Mesendoderm (in vitro differentiated cells): ENCODE measurements around the gene ENSA.
"Not testable (repeated sequence)": the region's sequence is repeated elsewhere in the genome, so short reads cannot be mapped to it uniquely, and the experiment has no call there.

Source experiments
- DNase-seq: peaks from one replicate; pipeline ENCODE4 v3.0.0; 2013
- H2AK5ac ChIP-seq: 2 replicates; pipeline ENCODE4 v1.6.1; 2013; ENCODE audit warnings: low read length, inconsistent platforms
- H2BK120ac ChIP-seq: 2 replicates; pipeline ENCODE4 v1.6.1; 2013; ENCODE audit warnings: low read depth, mild to moderate bottlenecking, low read length, moderate library complexity, mixed read lengths
- H2BK15ac ChIP-seq: replicated peaks from 2 replicates; pipeline ENCODE4 v1.6.1; 2013; ENCODE audit warnings: low read depth, mild to moderate bottlenecking, moderate library complexity
- H2BK5ac ChIP-seq: 2 replicates; pipeline ENCODE4 v1.6.1; 2013; ENCODE audit warnings: low read length, inconsistent platforms
- H3K18ac ChIP-seq: 2 replicates; pipeline ENCODE4 v1.6.1; 2013; ENCODE audit warnings: mild to moderate bottlenecking, low read length, mixed read lengths
- H3K23ac ChIP-seq: one replicate; pipeline ENCODE4 v1.6.1; 2013; ENCODE audit warnings: low read length
- H3K27ac ChIP-seq: 2 replicates; pipeline ENCODE4 v1.5.1; 2013; ENCODE audit warnings: low read depth, mild to moderate bottlenecking, inconsistent platforms, low read length, moderate library complexity
- H3K27me3 ChIP-seq: 2 replicates; pipeline ENCODE4 v1.6.1; 2013; ENCODE audit warnings: low read length, control low read depth, mild to moderate bottlenecking, inconsistent platforms; ENCODE audit not compliant: insufficient read depth, poor library complexity
- H3K36me3 ChIP-seq: 2 replicates; pipeline ENCODE4 v1.6.1; 2013; ENCODE audit warnings: low read length, inconsistent platforms; ENCODE audit not compliant: control insufficient read depth, insufficient read depth
- H3K4ac ChIP-seq: one replicate; pipeline ENCODE4 v1.6.1; 2013; ENCODE audit warnings: low read depth, mild to moderate bottlenecking, low read length, moderate library complexity
- H3K4me1 ChIP-seq: 2 replicates; pipeline ENCODE4 v1.6.1; 2013; ENCODE audit warnings: low read depth, low read length, inconsistent platforms; ENCODE audit not compliant: control insufficient read depth
- H3K4me2 ChIP-seq: 2 replicates; pipeline ENCODE4 v1.6.1; 2013; ENCODE audit warnings: low read length
- H3K4me3 ChIP-seq: 2 replicates; pipeline ENCODE4 v1.5.1; 2013; ENCODE audit warnings: mild to moderate bottlenecking, low read length
- H3K56ac ChIP-seq: one replicate; pipeline ENCODE4 v1.6.1; 2013; ENCODE audit warnings: low read length
- H3K79me1 ChIP-seq: 2 replicates; pipeline ENCODE4 v1.6.1; 2013; ENCODE audit warnings: low read length, inconsistent platforms
- H3K79me2 ChIP-seq: 2 replicates; pipeline ENCODE4 v1.6.1; 2013; ENCODE audit warnings: mild to moderate bottlenecking, low read length; ENCODE audit not compliant: control insufficient read depth, insufficient read depth
- H3K9ac ChIP-seq: 2 replicates; pipeline ENCODE4 v1.6.1; 2013; ENCODE audit warnings: low read length, inconsistent platforms
- H4K5ac ChIP-seq: one replicate; pipeline ENCODE4 v1.6.1; 2013; ENCODE audit warnings: low read length
- H4K8ac ChIP-seq: one replicate; pipeline ENCODE4 v1.6.1; 2013; ENCODE audit warnings: low read depth, mild to moderate bottlenecking, control low read depth, low read length, moderate library complexity
- WGBS: extraction: QIAGEN DNeasy Blood & Tissue Kit; methylation state at CpG from one replicate; pipeline ENCODE4 v1.1.7; 2013; ENCODE audit warnings: low lambda C conversion rate, missing lambda C conversion rate; ENCODE audit not compliant: insufficient coverage; ENCODE audit errors: extremely low coverage; 5-methylcytosine and 5-hydroxymethylcytosine counted together

ENSA gene

GRCh38 chr1:150661156-150661555, 31.7 kb upstream of the ENSA start:
- Histone ChIP-seq H3K79me2 (no peaks in the 10 kb centered on the region), H3K36me3 (peaks cover 1% of the 10 kb centered on the region), H3K9ac (no peak overlapping the region), H3K79me1 (no peaks in the 10 kb centered on the region), H3K27me3 (no peaks in the 10 kb centered on the region), H3K18ac (no peak overlapping the region), H2BK120ac (no peak overlapping the region), H2BK15ac (no peak overlapping the region), H3K4me1 (no peaks in the 10 kb centered on the region), H3K4ac (no peak overlapping the region), H2BK5ac (no peak overlapping the region), H4K8ac (no peak overlapping the region), H2AK5ac (no peak overlapping the region), H4K5ac (no peak overlapping the region), H3K23ac (no peak overlapping the region), H3K4me2 (no peak overlapping the region), H3K4me3 (no peak overlapping the region), H3K56ac (no peak overlapping the region), H3K27ac (no peak overlapping the region)
- DNase-seq = no peak
- no CpG with 5 or more reads among the region's 5 CpGs for WGBS

GRCh38 chr1:150660584-150660983, 31.2 kb upstream of the ENSA start:
- H3K4ac ChIP-seq = no peak overlapping the region
- H3K27ac ChIP-seq = no peak overlapping the region
- H2BK15ac ChIP-seq = no peak overlapping the region
- no peak overlapping the region for H3K18ac ChIP-seq
- H3K4me2 ChIP-seq = no peak overlapping the region
- DNase-seq = no peak
- no peaks in the 10 kb centered on the region for H3K27me3 ChIP-seq
- no peaks in the 10 kb centered on the region for H3K79me1 ChIP-seq
- H2AK5ac ChIP-seq = no peak overlapping the region
- H3K9ac ChIP-seq = no peak overlapping the region
- no peak overlapping the region for H2BK120ac ChIP-seq
- no peak overlapping the region for H4K5ac ChIP-seq
- no CpG with 5 or more reads among the region's 4 CpGs for WGBS
- peaks cover 1% of the 10 kb centered on the region for H3K36me3 ChIP-seq
- H3K4me3 ChIP-seq = no peak overlapping the region
- H3K79me2 ChIP-seq = no peaks in the 10 kb centered on the region
- H3K23ac ChIP-seq = no peak overlapping the region
- H4K8ac ChIP-seq = no peak overlapping the region
- no peak overlapping the region for H2BK5ac ChIP-seq
- H3K4me1 ChIP-seq = no peaks in the 10 kb centered on the region
- no peak overlapping the region for H3K56ac ChIP-seq

- not testable (repeated sequence) for H3K4ac ChIP-seq, DNase-seq, H2AK5ac ChIP-seq, H3K18ac ChIP-seq, H3K4me2 ChIP-seq, H3K4me3 ChIP-seq, H2BK15ac ChIP-seq, H3K27ac ChIP-seq, H3K23ac ChIP-seq, H2BK5ac ChIP-seq, H2BK120ac ChIP-seq, H3K4me1 ChIP-seq, H3K9ac ChIP-seq, H3K79me1 ChIP-seq, H3K79me2 ChIP-seq, H3K36me3 ChIP-seq, H4K5ac ChIP-seq, H3K27me3 ChIP-seq, H3K56ac ChIP-seq, H4K8ac ChIP-seq
- WGBS = no CpG with 5 or more reads among the region's 4 CpGs
Observed at GRCh38 chr1:150657064-150657463, 27.7 kb upstream of the ENSA start.

- H2BK120ac ChIP-seq, H3K79me2 ChIP-seq, H4K5ac ChIP-seq, H3K23ac ChIP-seq, H3K9ac ChIP-seq, H3K4me3 ChIP-seq, H2BK15ac ChIP-seq, H3K4ac ChIP-seq, H2BK5ac ChIP-seq, H3K4me1 ChIP-seq, DNase-seq, H3K36me3 ChIP-seq, H3K4me2 ChIP-seq, H3K27me3 ChIP-seq, H3K79me1 ChIP-seq, H2AK5ac ChIP-seq, H4K8ac ChIP-seq, H3K27ac ChIP-seq, H3K56ac ChIP-seq: not testable (repeated sequence)
- WGBS = no CpG with 5 or more reads among the region's 10 CpGs
- peak overlapping the region; percentile 80 for H3K18ac ChIP-seq
Observed at GRCh38 chr1:150654635-150655034, 25.2 kb upstream of the ENSA start.

GRCh38 chr1:150650193-150650592, 20.8 kb upstream of the ENSA start:
- Histone ChIP-seq H3K27me3 (no peaks in the 10 kb centered on the region), H3K79me1 (no peaks in the 10 kb centered on the region), H2BK120ac (no peak overlapping the region), H3K4me1 (no peaks in the 10 kb centered on the region), H3K4ac (no peak overlapping the region), H2BK5ac (no peak overlapping the region), H3K79me2 (no peaks in the 10 kb centered on the region), H3K36me3 (peaks cover 8% of the 10 kb centered on the region), H3K9ac (no peak overlapping the region), H3K23ac (no peak overlapping the region), H2AK5ac (no peak overlapping the region), H3K56ac (peak overlapping the region; percentile 25), H3K4me3 (no peak overlapping the region), H4K5ac (no peak overlapping the region), H2BK15ac (no peak overlapping the region), H3K27ac (no peak overlapping the region), H3K18ac (no peak overlapping the region), H4K8ac (no peak overlapping the region), H3K4me2 (no peak overlapping the region)
- no CpG with 5 or more reads among the region's 1 CpG for WGBS
- no peak for DNase-seq

GRCh38 chr1:150649441-150650075, 20.1 kb upstream of the ENSA start:
- no peak overlapping the region for H3K23ac ChIP-seq
- no peak overlapping the region for H2BK15ac ChIP-seq
- H2AK5ac ChIP-seq = no peak overlapping the region
- no peak for DNase-seq
- no peak overlapping the region for H3K4me3 ChIP-seq
- H3K18ac ChIP-seq = no peak overlapping the region
- no peaks in the 10 kb centered on the region for H3K79me2 ChIP-seq
- H4K8ac ChIP-seq = no peak overlapping the region
- H4K5ac ChIP-seq = no peak overlapping the region
- no peak overlapping the region for H3K4me2 ChIP-seq
- no CpG with 5 or more reads among the region's 5 CpGs for WGBS
- no peak overlapping the region for H2BK120ac ChIP-seq
- no peak overlapping the region for H3K4ac ChIP-seq
- no peaks in the 10 kb centered on the region for H3K79me1 ChIP-seq
- peaks cover 8% of the 10 kb centered on the region for H3K36me3 ChIP-seq
- no peak overlapping the region for H3K27ac ChIP-seq
- no peak overlapping the region for H3K56ac ChIP-seq
- H3K4me1 ChIP-seq = no peaks in the 10 kb centered on the region
- H2BK5ac ChIP-seq = no peak overlapping the region
- H3K9ac ChIP-seq = no peak overlapping the region
- no peaks in the 10 kb centered on the region for H3K27me3 ChIP-seq
